Naive thymus-derived CD4-positive, alpha-beta T cell (primary cell): ENCODE results near the gene PTGR3. TPM values are rescaled to one million over a fixed set of nuclear protein-coding genes. Genes with fewer than 3 reads are reported as not detected.

ENCODE experiments used
- ATAC-seq: fragments of 150-1000 bp; cut with Tn5 transposase; 2 replicates; pipeline ENCODE4 v1.10.0; 2021; ENCODE audit warnings: mild to moderate bottlenecking, moderate library complexity
- CTCF ChIA-PET: fragments of 350-600 bp; sonication (Branson Sonifier 250); formaldehyde crosslinking; loops from one replicate; lab custom pipeline; 2021; ENCODE audit warnings: antibody characterized with exemption; lab: Charles Lee
- POLR2A ChIA-PET: fragments of 350-600 bp; sonication (Branson Sonifier 250); formaldehyde crosslinking; loops from one replicate; lab custom pipeline; 2021; ENCODE audit warnings: antibody characterized with exemption, inconsistent platforms; lab: Charles Lee
- DNase-seq, 9 donors: peaks; one replicate each; pipeline versions ENCODE4 v3.0.0 to v3.0.0-alpha.2; 2020 to 2022; ENCODE audit warnings: mixed read lengths in 1 of 9
- H3K27ac ChIP-seq: one replicate; pipeline ENCODE4 v1.7.0; 2013; ENCODE audit warnings: mild to moderate bottlenecking, low read depth, low read length, moderate library complexity
- H3K27me3 ChIP-seq, 2 donors: one replicate each; pipeline ENCODE4 v1.7.0; 2013; ENCODE audit warnings: low read length in 2 of 2, mild to moderate bottlenecking in 2 of 2, moderate library complexity in 2 of 2; ENCODE audit not compliant: control insufficient read depth in 2 of 2, insufficient read depth in 2 of 2
- H3K36me3 ChIP-seq, 3 experiments: 1 replicate in 2 of 3; 2 replicates in 1 of 3; pipeline ENCODE4 v1.7.0; 2013; ENCODE audit warnings: low read length in 3 of 3, mild to moderate bottlenecking in 3 of 3, moderate library complexity in 1 of 3; ENCODE audit not compliant: insufficient read depth in 3 of 3, control insufficient read depth in 2 of 3
- H3K4me1 ChIP-seq, 2 donors: one replicate each; pipeline ENCODE4 v1.7.0; 2013; ENCODE audit warnings: low read length in 2 of 2, mild to moderate bottlenecking in 2 of 2, moderate library complexity in 1 of 2; ENCODE audit not compliant: control insufficient read depth in 2 of 2, insufficient read depth in 2 of 2
- H3K4me3 ChIP-seq: 2 replicates; pipeline ENCODE4 v1.7.0; 2013; ENCODE audit warnings: mild to moderate bottlenecking, low read length
- H3K9me3 ChIP-seq, 3 experiments: 1 replicate in 2 of 3; 2 replicates in 1 of 3; pipeline ENCODE4 v1.7.0; 2013; ENCODE audit warnings: low read length in 3 of 3; ENCODE audit not compliant: control insufficient read depth in 2 of 3
- H3K27ac Mint-ChIP-seq, 9 donors: one replicate each; pipeline ENCODE4 v1.8.0; 2020 to 2022; ENCODE audit warnings: mixed read lengths in 9 of 9, mild to moderate bottlenecking in 8 of 9, moderate library complexity in 5 of 9, inconsistent platforms in 2 of 9
- H3K27me3 Mint-ChIP-seq, 5 donors: one replicate each; pipeline ENCODE4 v1.8.0; 2021 to 2022; ENCODE audit warnings: mixed read lengths in 5 of 5, mild to moderate bottlenecking in 1 of 5
- H3K36me3 Mint-ChIP-seq, 5 donors: one replicate each; pipeline ENCODE4 v1.8.0; 2020 to 2022; ENCODE audit warnings: mixed read lengths in 5 of 5, mild to moderate bottlenecking in 3 of 5, inconsistent platforms in 1 of 5
- H3K4me1 Mint-ChIP-seq, 7 donors: one replicate each; pipeline ENCODE4 v1.8.0; 2020 to 2022; ENCODE audit warnings: mixed read lengths in 7 of 7, mild to moderate bottlenecking in 3 of 7, inconsistent platforms in 1 of 7
- H3K4me3 Mint-ChIP-seq, 10 donors: one replicate each; pipeline ENCODE4 v1.8.0; 2020 to 2022; ENCODE audit warnings: mild to moderate bottlenecking in 10 of 10, mixed read lengths in 10 of 10, moderate library complexity in 6 of 10, inconsistent platforms in 2 of 10
- H3K9me3 Mint-ChIP-seq, 11 donors: one replicate each; pipeline ENCODE4 v1.8.0; 2020 to 2022; ENCODE audit warnings: mixed read lengths in 11 of 11, mild to moderate bottlenecking in 4 of 11, inconsistent platforms in 1 of 11, moderate library complexity in 1 of 11
- intact Hi-C, 2 donors: fragments of 100-400 bp; cut with micrococcal nuclease; formaldehyde crosslinking; loops; one replicate each; pipeline ENCODE4 v1.15.1; 2023
- polyA plus RNA-seq, 2 donors: library from polyadenylated mRNA; unstranded; fragments of 300-500 nt; fragmentation: Illumina TruSeq; gene quantifications; one replicate each; pipeline ENCODE4 v1.2.3, GENCODE V29; 2021
- total RNA-seq, 6 experiments: library from RNA in 5 of 6; stranded (reverse) in 5 of 6; gene quantifications; 1 replicate in 5 of 6; 2 replicates in 1 of 6; pipeline ENCODE4 v1.2.3 and lab custom pipeline; 2021 to 2026

PTGR3 gene
- total and polyA plus RNA-seq, 7 experiments from 2014 or later = 17.0 to 59.1 (median 27.4) TPM

DNA sequence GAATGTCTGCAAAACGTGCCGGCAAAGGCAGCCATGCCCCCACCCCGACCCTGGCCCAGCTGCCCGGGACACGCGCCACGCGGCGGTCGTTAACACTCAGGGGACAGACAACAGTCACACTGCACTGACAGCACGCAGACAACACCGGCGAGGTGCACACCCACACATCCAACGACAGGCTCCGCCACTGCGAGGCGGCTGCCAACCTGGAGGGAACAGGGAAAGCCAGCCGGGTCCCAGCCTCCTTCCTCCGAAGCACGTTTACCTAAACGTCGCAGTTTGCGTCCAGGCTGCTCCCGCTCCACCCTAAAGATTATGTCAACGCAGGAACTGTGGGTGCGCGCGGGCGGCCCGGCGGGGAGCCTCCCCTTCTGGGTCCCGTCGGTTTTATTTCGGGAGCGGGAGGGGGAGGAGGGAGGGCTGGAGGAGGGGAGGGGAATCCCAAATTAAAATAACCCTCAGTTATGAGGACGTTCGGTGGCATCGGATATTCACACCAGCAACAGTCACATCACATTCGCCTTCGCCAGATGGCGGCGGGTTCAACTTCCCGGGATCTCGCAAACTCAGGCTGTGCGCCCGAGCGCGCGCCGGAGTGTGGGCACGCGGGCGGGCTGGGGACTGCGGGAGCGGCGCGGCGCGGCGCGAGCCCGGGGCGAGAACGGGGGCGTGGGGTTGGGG, 644 bp downstream of the PTGR3 start:
- Histone ChIP-seq H3K27me3 (no peaks in the 10 kb centered on the region), H3K4me3 (peak overlapping the region; percentile 89), H3K9me3 (no peaks in the 10 kb centered on the region), H3K36me3 (peaks cover 0 to 5% (median 0%) of the 10 kb centered on the region in 3 experiments), H3K27ac (peak overlapping the region; percentile 90), H3K4me1 (peaks cover 22 to 25% of the 10 kb centered on the region in 2 donors)
- ATAC-seq = peak; percentile 9
- peaks cover 42 to 61% (median 47%) of the 10 kb centered on the region in 7 donors for H3K4me1 Mint-ChIP-seq
- H3K9me3 Mint-ChIP-seq = peaks cover 0 to 5% (median 0%) of the 10 kb centered on the region in 11 donors
- peaks cover 0 to 38% (median 0%) of the 10 kb centered on the region in 5 donors for H3K27me3 Mint-ChIP-seq
- ChIA-PET POLR2A (interaction anchor here (1.0 to 7.5 kb wide), 7 partner anchors 8 to 610 kb away, joined by 3 to 91 read pairs (median 4); partner anchors contain the start of gene ZNF407), CTCF (no interaction called here)
- intact Hi-C loops = loop anchor here (2.0 to 5.0 kb wide), 6 partner anchors 47 to 1614 kb away; partner anchors contain the start of genes CYB5A (in 1 of the 2) and ZNF236 (in 1 of the 2)
- peak overlapping the region; percentile 91 to 99 (median 96) for H3K4me3 Mint-ChIP-seq
- peak overlapping the region; percentile 89 to 98 (median 94) for H3K27ac Mint-ChIP-seq
- DNase-seq = peak; percentile 18 to 60 (median 41)
- H3K36me3 Mint-ChIP-seq = peaks cover 0 to 13% (median 5%) of the 10 kb centered on the region in 5 donors

- intact Hi-C loops = loop anchor here (2.0 to 5.0 kb wide), 7 partner anchors 47 to 1615 kb away; partner anchors contain the start of genes CYB5A (in 1 of the 2) and ZNF236 (in 1 of the 2)
- peaks cover 0 to 5% (median 0%) of the 10 kb centered on the region in 11 donors for H3K9me3 Mint-ChIP-seq
- ChIA-PET POLR2A (interaction anchor here (0.7 to 3.2 kb wide), 6 partner anchors 9 to 137 kb away, joined by 3 to 12 read pairs (median 4); no protein-coding TSS in a partner anchor), CTCF (no interaction called here)
- Histone ChIP-seq H3K4me3 (peak overlapping the region; percentile 89), H3K4me1 (peaks cover 15 to 22% of the 10 kb centered on the region in 2 donors), H3K36me3 (peaks cover 0 to 5% (median 0%) of the 10 kb centered on the region in 3 experiments), H3K9me3 (no peaks in the 10 kb centered on the region), H3K27me3 (no peaks in the 10 kb centered on the region), H3K27ac (peak overlapping the region; percentile 90)
- H3K4me3 Mint-ChIP-seq = peak overlapping the region; percentile 91 to 99 (median 96)
- DNase-seq (peak in 1 of 9 donors; percentile 43), ATAC-seq (no peak)
- peaks cover 0 to 41% (median 0%) of the 10 kb centered on the region in 5 donors for H3K27me3 Mint-ChIP-seq
- H3K36me3 Mint-ChIP-seq = peaks cover 0 to 13% (median 9%) of the 10 kb centered on the region in 5 donors
- peaks cover 35 to 59% (median 45%) of the 10 kb centered on the region in 7 donors for H3K4me1 Mint-ChIP-seq
- H3K27ac Mint-ChIP-seq = peak overlapping the region; percentile 89 to 98 (median 94)
Measured at GRCh38 chr18:75207310-75208154, 1.4 kb downstream of the PTGR3 start.

- Histone ChIP-seq H3K36me3 (peaks cover 0 to 9% (median 0%) of the 10 kb centered on the region in 3 experiments), H3K27ac (peak overlapping the region; percentile 90), H3K4me3 (no peak overlapping the region), H3K9me3 (no peaks in the 10 kb centered on the region), H3K27me3 (no peaks in the 10 kb centered on the region), H3K4me1 (peaks cover 11 to 18% of the 10 kb centered on the region in 2 donors)
- intact Hi-C loops = loop anchor here (2.0 to 5.0 kb wide), 6 partner anchors 161 to 1616 kb away; partner anchors contain the start of genes CYB5A (in 1 of the 2) and ZNF236 (in 1 of the 2)
- Mint-ChIP-seq H3K27ac (peak overlapping the region in 8 of 9 donors; percentile 15 to 98 (median 92)), H3K4me3 (peak overlapping the region; percentile 91 to 99 (median 96)), H3K9me3 (peaks cover 0 to 5% (median 0%) of the 10 kb centered on the region in 11 donors), H3K36me3 (peaks cover 0 to 13% (median 10%) of the 10 kb centered on the region in 5 donors), H3K27me3 (peaks cover 0 to 40% (median 0%) of the 10 kb centered on the region in 5 donors), H3K4me1 (peaks cover 32 to 56% (median 43%) of the 10 kb centered on the region in 7 donors)
- CTCF ChIA-PET = no interaction called here
- POLR2A ChIA-PET = interaction anchor here (0.6 to 3.2 kb wide), 5 partner anchors 8 to 39 kb away, joined by 3 to 12 read pairs (median 4); no protein-coding TSS in a partner anchor
- ATAC-seq (no peak), DNase-seq (no peak)
Measured at GRCh38 chr18:75206452-75207309, 2.3 kb downstream of the PTGR3 start.

- Mint-ChIP-seq H3K4me1 (peaks cover 32 to 53% (median 47%) of the 10 kb centered on the region in 7 donors), H3K9me3 (peaks cover 0 to 2% (median 0%) of the 10 kb centered on the region in 11 donors), H3K27me3 (peaks cover 0 to 40% (median 0%) of the 10 kb centered on the region in 5 donors), H3K27ac (peak overlapping the region in 8 of 9 donors; percentile 15 to 98 (median 66)), H3K36me3 (peaks cover 0 to 22% (median 17%) of the 10 kb centered on the region in 5 donors), H3K4me3 (peak overlapping the region; percentile 44 to 97 (median 76))
- DNase-seq (no peak), ATAC-seq (no peak)
- Histone ChIP-seq H3K9me3 (no peaks in the 10 kb centered on the region), H3K4me3 (no peak overlapping the region), H3K4me1 (peaks cover 11 to 18% of the 10 kb centered on the region in 2 donors), H3K27me3 (no peaks in the 10 kb centered on the region), H3K27ac (no peak overlapping the region), H3K36me3 (peaks cover 0 to 12% (median 0%) of the 10 kb centered on the region in 3 experiments)
- intact Hi-C loops = loop anchor here (1.0 to 5.0 kb wide), 7 partner anchors 8 to 1617 kb away; partner anchors contain the start of genes CYB5A (in 1 of the 2) and ZNF236 (in 1 of the 2)
- ChIA-PET CTCF (no interaction called here), POLR2A (interaction anchor here (0.6 to 3.2 kb wide), 3 partner anchors 11 to 40 kb away, joined by 3 to 12 read pairs (median 3); no protein-coding TSS in a partner anchor)
Measured at GRCh38 chr18:75205514-75206132, 3.3 kb downstream of the PTGR3 start.
